HG03280 (cell line): ENCODE measurements around the gene OR5H15.
"Not testable (repeated sequence)": the region's sequence is repeated elsewhere in the genome, so short reads cannot be mapped to it uniquely, and the experiment has no call there.

Experiments
- ATAC-seq: cut with Tn5 transposase; IDR thresholded peaks from one replicate; pipeline ENCODE4 v1.9.1; 2021; ENCODE audit warnings: mild to moderate bottlenecking, moderate library complexity; ENCODE audit not compliant: unreplicated experiment

The OR5H15 gene

GRCh38 chr3:98166396-98166795 is at the start of gene OR5H15:
Gene OR5H15, plus strand, starts transcription at chr3:98166696. Its CDS starts 2,004 bp downstream, at chr3:98168700.
- ATAC-seq, result no peak

- ATAC-seq, result no peak
Measured at GRCh38 chr3:98130421-98130820, 36.1 kb upstream of the OR5H15 start, which contains the start of gene OR5H1. Gene OR5H1, plus strand, starts transcription at chr3:98130721. Its CDS starts 1,977 bp downstream, at chr3:98132698.

GRCh38 chr3:98136631-98137030 is 29.9 kb upstream of the OR5H15 start:
- no peak for ATAC-seq

- ATAC-seq, result not testable (repeated sequence)
Measured at GRCh38 chr3:98137826-98138557, 28.5 kb upstream of the OR5H15 start.

- no peak for ATAC-seq
Measured at GRCh38 chr3:98140531-98140930, 26.0 kb upstream of the OR5H15 start.

- ATAC-seq, result no peak
Measured at GRCh38 chr3:98147179-98147578, 19.3 kb upstream of the OR5H15 start, which contains the start of gene OR5H14. Gene OR5H14, plus strand, starts transcription at chr3:98147479. Its CDS starts 1,907 bp downstream, at chr3:98149386.

- ATAC-seq, result no peak
Measured at GRCh38 chr3:98148751-98149150, 17.7 kb upstream of the OR5H15 start.

- ATAC-seq, result not testable (repeated sequence)
Measured at GRCh38 chr3:98149456-98149855, 17.0 kb upstream of the OR5H15 start.

- ATAC-seq, result no peak
Measured at GRCh38 chr3:98151241-98151640, 15.3 kb upstream of the OR5H15 start.

GRCh38 chr3:98171071-98171470 is 4.6 kb downstream of the OR5H15 start:
- no peak for ATAC-seq

- no peak for ATAC-seq
Measured at GRCh38 chr3:98172621-98173020, 6.1 kb downstream of the OR5H15 start.

- ATAC-seq, result no peak
Measured at GRCh38 chr3:98180319-98180890, 13.9 kb downstream of the OR5H15 start.

GRCh38 chr3:98182196-98182595 is 15.7 kb downstream of the OR5H15 start:
- no peak for ATAC-seq

GRCh38 chr3:98185180-98185579 is 18.7 kb downstream of the OR5H15 start:
- no peak for ATAC-seq

GRCh38 chr3:98188545-98188944 is 22.0 kb downstream of the OR5H15 start:
- ATAC-seq, result peak; percentile 86

- ATAC-seq, result not testable (repeated sequence)
Measured at GRCh38 chr3:98190911-98191310, 24.4 kb downstream of the OR5H15 start.

- ATAC-seq, result not testable (repeated sequence)
Measured at GRCh38 chr3:98196293-98196692, 29.8 kb downstream of the OR5H15 start.

- ATAC-seq, result no peak
Measured at GRCh38 chr3:98199020-98199419, 32.5 kb downstream of the OR5H15 start.

- ATAC-seq, result no peak
Measured at GRCh38 chr3:98209244-98209643, 42.7 kb downstream of the OR5H15 start.

- ATAC-seq, result no peak
Measured at GRCh38 chr3:98213276-98213675, 46.8 kb downstream of the OR5H15 start.

- no peak for ATAC-seq
Measured at GRCh38 chr3:98215051-98215450, 48.6 kb downstream of the OR5H15 start.
